Thyroid gland (tissue), 4 donors: Measurements from ENCODE around the gene ROCK1.

ENCODE experiments used
- POLR2A ChIP-seq, 2 donors: fragments of 450-650 bp; IDR thresholded peaks; one replicate each; pipeline ENCODE4 v1.6.1; 2017; ENCODE audit warnings: antibody characterized with exemption in 2 of 2, mild to moderate bottlenecking in 2 of 2, moderate library complexity in 1 of 2
- TF ChIP-seq, protein P1 (sequence below), 6 experiments: fragments of 200-600 bp in 3 of 6; fragments of 450-650 bp in 3 of 6; sonication (generic) in 3 of 6; IDR thresholded peaks; one replicate each; pipeline ENCODE4 v1.5.1; 2016 to 2019; ENCODE audit warnings: antibody characterized with exemption in 6 of 6, mild to moderate bottlenecking in 2 of 6, inconsistent platforms in 1 of 6, moderate library complexity in 1 of 6

DNA sequence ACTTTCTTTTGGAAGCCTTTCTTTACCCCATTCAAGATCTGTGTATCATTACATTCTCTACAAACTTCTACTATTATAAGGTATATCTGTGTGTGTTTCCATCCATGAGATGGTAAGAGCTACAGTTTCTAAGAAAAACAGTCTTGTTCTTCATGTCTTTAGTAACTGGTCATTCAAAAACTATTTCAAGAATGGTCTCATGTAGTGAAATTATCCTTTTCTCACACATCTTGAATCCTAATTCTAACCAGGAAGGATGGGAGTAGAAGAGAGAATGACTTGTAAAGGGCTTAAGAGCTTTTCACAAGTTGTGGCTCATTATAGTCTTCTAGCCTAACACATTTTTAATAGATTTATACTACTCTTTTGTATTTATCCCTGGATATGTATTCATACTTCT, 47.3 kb downstream of the ROCK1 start:
- TF ChIP-seq, protein P1, sequence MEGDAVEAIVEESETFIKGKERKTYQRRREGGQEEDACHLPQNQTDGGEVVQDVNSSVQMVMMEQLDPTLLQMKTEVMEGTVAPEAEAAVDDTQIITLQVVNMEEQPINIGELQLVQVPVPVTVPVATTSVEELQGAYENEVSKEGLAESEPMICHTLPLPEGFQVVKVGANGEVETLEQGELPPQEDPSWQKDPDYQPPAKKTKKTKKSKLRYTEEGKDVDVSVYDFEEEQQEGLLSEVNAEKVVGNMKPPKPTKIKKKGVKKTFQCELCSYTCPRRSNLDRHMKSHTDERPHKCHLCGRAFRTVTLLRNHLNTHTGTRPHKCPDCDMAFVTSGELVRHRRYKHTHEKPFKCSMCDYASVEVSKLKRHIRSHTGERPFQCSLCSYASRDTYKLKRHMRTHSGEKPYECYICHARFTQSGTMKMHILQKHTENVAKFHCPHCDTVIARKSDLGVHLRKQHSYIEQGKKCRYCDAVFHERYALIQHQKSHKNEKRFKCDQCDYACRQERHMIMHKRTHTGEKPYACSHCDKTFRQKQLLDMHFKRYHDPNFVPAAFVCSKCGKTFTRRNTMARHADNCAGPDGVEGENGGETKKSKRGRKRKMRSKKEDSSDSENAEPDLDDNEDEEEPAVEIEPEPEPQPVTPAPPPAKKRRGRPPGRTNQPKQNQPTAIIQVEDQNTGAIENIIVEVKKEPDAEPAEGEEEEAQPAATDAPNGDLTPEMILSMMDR (IDR thresholded peaks at IDR 0.05) = no peak
- TF ChIP-seq POLR2A (IDR thresholded peaks at IDR 0.05) = no peak
